Activated naive CD4-positive, alpha-beta T cell treated with anti-CD3 and anti-CD28 coated beads, Interleukin-2, amount 10 ng/mL, durations not matched to agents 7 days and 5 days (primary cell): ENCODE data around the gene CD37.
A peak's percentile ranks its signal among the peaks of the same experiment; 100 is the strongest.

ENCODE experiments used
- CTCF ChIA-PET: fragments of 350-600 bp; sonication (Branson Sonifier 250); formaldehyde crosslinking; loops from one replicate; lab custom pipeline; 2021; ENCODE audit warnings: antibody characterized with exemption; lab: Charles Lee
- DNase-seq: peaks from one replicate; pipeline ENCODE4 v3.0.0-alpha.2; 2020
- H3K27ac Mint-ChIP-seq: one replicate; pipeline ENCODE4 v1.8.0; 2021; ENCODE audit warnings: mild to moderate bottlenecking, moderate library complexity, mixed read lengths
- H3K27me3 Mint-ChIP-seq: one replicate; pipeline ENCODE4 v1.8.0; 2021; ENCODE audit warnings: mild to moderate bottlenecking, mixed read lengths
- H3K36me3 Mint-ChIP-seq: one replicate; pipeline ENCODE4 v1.8.0; 2021; ENCODE audit warnings: mixed read lengths
- H3K4me1 Mint-ChIP-seq: one replicate; pipeline ENCODE4 v1.8.0; 2021; ENCODE audit warnings: mixed read lengths
- H3K4me3 Mint-ChIP-seq: one replicate; pipeline ENCODE4 v1.8.0; 2021; ENCODE audit warnings: mild to moderate bottlenecking, moderate library complexity, mixed read lengths
- H3K9me3 Mint-ChIP-seq: one replicate; pipeline ENCODE4 v1.8.0; 2021; ENCODE audit warnings: mixed read lengths

CD37 gene

DNA sequence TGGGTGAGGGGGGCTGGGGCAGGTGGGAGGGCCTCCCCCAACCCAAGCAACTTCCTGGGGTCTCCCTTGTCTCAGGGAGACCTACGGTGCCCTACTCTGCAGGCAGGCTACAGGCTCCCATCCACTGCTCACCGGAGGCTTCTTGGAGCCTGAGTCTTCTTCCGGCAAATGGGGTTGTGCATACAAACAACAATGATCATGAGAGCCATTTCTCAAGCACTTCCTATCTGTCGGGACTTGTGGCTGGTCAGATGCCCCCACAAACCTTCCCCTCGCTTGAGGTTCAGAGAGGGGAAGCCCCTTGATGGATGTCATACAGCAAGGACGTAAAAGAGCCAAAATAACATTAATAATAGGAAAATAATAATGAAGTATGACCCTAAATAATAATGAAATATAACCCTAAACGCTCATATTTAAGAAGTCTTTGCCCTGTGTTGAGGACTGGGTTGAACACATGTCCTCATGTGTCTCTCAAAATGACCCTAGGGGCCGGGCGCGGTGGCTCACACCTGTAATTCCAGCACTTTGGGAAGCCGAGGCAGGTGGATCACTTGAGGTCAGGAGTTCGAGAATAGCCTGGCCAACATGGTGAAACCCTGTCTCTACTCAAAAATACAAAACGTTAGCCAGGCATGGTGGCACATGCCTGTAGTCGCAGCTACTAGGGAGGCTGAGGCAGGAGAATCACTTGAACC, 727 bp downstream of the CD37 start:
- peaks cover 84% of the 10 kb centered on the region for H3K4me1 Mint-ChIP-seq
- H3K27ac Mint-ChIP-seq: peak overlapping the region; percentile 99
- no peaks in the 10 kb centered on the region for H3K9me3 Mint-ChIP-seq
- CTCF ChIA-PET: no interaction called here
- no peaks in the 10 kb centered on the region for H3K27me3 Mint-ChIP-seq
- peaks cover 46% of the 10 kb centered on the region for H3K36me3 Mint-ChIP-seq
- no peak for DNase-seq
- H3K4me3 Mint-ChIP-seq: peak overlapping the region; percentile 98

DNA sequence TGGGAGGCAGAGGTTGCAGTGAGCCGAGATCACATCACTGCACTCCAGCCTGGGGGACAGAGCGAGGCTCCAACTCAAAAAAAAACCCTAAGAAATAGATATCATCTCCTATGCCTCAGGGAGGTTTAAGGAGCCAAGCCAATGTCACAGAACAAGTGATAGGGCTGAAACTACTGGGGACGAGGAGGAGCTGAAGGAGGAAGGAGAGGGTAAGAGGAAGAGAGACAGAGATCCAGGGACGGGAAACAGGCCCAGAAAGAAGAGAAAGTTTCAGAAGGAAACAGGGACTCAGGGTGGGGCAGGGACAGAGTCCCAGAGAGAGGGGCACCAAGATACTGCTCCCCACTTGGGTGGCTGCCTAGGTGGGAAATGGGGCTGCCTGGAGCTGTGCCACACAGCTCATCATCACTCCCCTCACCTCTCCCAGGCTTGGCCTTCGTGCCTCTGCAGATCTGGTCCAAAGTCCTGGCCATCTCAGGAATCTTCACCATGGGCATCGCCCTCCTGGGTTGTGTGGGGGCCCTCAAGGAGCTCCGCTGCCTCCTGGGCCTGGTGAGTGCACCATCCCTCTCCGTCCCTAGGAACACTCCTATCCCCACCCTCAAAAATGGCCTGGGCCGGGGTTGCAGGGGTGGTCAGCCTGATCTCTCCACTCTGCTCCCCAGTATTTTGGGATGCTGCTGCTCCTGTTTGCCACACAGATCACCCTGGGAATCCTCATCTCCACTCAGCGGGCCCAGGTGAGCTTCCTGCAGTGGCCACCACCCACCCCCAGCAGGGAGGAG, 1.5 kb downstream of the CD37 start:
- no peaks in the 10 kb centered on the region for H3K9me3 Mint-ChIP-seq
- peak overlapping the region; percentile 99 for H3K27ac Mint-ChIP-seq
- peaks cover 39% of the 10 kb centered on the region for H3K36me3 Mint-ChIP-seq
- CTCF ChIA-PET: no interaction called here
- H3K4me1 Mint-ChIP-seq: peaks cover 76% of the 10 kb centered on the region
- DNase-seq: no peak
- no peaks in the 10 kb centered on the region for H3K27me3 Mint-ChIP-seq
- peak overlapping the region; percentile 98 for H3K4me3 Mint-ChIP-seq

DNA sequence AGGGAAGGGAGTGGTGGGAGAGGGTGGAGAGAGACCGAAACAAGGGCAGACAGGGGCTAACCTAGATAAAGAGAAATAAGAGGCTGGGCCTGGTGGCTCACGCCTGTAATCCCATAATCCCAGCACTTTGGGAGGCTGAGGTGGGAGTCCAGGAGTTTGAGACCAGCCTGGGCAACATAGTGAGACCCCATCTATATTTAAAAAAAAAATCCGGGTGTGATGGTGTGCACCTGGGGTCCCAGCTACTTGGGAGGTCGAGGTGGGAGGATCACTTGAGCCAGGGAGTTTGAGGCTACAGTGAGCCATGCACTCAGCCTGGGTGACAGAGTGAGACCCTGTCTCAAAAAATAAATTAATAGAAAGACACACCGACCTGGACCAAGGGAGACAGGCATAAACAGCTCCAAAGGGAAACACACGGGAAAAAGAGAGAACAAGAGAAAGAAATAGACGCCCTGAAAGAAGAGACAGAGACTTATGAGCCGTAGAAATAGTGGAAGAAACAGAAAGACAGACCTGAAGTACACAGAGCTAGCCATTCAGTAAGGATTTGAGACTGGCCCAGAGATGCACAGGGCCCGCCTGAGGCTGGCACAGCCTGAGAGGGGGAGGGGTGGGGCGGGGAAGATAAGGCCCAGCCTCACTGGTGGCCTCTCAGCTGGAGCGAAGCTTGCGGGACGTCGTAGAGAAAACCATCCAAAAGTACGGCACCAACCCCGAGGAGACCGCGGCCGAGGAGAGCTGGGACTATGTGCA, 2.2 kb downstream of the CD37 start:
- peaks cover 37% of the 10 kb centered on the region for H3K36me3 Mint-ChIP-seq
- CTCF ChIA-PET: interaction anchor here (1.2 kb wide), 1 partner anchor 10 kb away, joined by 3 read pairs; no protein-coding TSS in a partner anchor
- no peak for DNase-seq
- H3K27ac Mint-ChIP-seq: peak overlapping the region; percentile 99
- H3K4me3 Mint-ChIP-seq: peak overlapping the region; percentile 98
- no peaks in the 10 kb centered on the region for H3K9me3 Mint-ChIP-seq
- no peaks in the 10 kb centered on the region for H3K27me3 Mint-ChIP-seq
- H3K4me1 Mint-ChIP-seq: peaks cover 69% of the 10 kb centered on the region

DNA sequence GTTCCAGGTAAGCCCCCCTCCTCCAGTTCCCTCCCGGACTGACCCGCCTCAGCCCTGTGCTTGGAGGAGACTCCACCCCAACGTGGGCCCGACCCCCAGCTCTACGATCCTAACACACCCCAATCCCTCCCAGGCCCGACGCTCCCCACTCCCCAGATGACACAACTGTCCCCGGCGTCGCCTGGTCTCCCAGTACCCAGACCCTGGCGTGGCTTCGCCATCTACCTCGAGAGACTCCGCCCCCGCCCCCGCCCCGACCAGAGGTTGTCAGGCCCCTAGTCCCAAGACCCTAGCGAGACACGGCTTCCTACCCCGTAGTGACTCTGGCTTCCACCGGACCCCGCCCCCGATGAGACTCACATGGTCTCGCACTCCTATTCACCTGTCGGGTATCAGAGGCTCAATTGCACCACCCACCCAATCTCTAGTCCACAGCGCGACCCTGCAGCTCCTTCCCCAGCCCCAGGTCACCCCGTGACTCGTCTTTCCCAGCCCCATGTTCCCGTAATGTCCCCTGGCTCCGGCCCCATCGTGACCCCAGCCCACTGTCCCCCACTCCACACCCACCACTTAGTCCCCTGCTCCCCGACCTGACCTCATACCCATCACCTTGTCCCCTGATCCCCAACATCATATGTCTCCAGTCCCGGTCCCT, 2.9 kb downstream of the CD37 start:
- peak overlapping the region; percentile 15 for H3K4me3 Mint-ChIP-seq
- peaks cover 62% of the 10 kb centered on the region for H3K4me1 Mint-ChIP-seq
- H3K27ac Mint-ChIP-seq: no peak overlapping the region
- no peaks in the 10 kb centered on the region for H3K27me3 Mint-ChIP-seq
- CTCF ChIA-PET: interaction anchor here (1.2 kb wide), 1 partner anchor 10 kb away, joined by 3 read pairs; no protein-coding TSS in a partner anchor
- DNase-seq: no peak
- no peaks in the 10 kb centered on the region for H3K9me3 Mint-ChIP-seq
- H3K36me3 Mint-ChIP-seq: peaks cover 41% of the 10 kb centered on the region

DNA sequence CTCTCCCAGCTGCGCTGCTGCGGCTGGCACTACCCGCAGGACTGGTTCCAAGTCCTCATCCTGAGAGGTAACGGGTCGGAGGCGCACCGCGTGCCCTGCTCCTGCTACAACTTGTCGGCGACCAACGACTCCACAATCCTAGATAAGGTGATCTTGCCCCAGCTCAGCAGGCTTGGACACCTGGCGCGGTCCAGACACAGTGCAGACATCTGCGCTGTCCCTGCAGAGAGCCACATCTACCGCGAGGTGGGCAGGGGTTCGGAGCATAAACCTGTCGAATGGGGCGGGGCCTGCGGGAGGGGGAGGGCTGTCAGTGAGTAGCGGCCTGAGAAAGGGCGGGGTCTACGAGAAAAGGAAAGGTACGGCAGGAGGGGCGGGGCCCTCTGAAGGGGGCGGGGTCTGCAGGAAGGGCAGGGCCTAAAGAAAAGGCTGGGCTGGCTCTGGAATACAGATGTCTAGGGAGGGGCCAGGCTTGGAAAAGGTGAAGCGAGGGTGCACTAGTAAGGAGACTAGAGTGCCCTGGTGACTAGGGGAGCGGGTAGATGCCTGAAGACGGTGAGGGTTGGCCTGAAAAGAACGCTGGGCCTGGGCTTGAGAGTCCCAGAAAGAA, 3.6 kb downstream of the CD37 start:
- H3K9me3 Mint-ChIP-seq: no peaks in the 10 kb centered on the region
- no peak overlapping the region for H3K27ac Mint-ChIP-seq
- CTCF ChIA-PET: interaction anchor here (1.2 kb wide), 1 partner anchor 11 kb away, joined by 3 read pairs; no protein-coding TSS in a partner anchor
- peaks cover 41% of the 10 kb centered on the region for H3K36me3 Mint-ChIP-seq
- DNase-seq: no peak
- H3K27me3 Mint-ChIP-seq: no peaks in the 10 kb centered on the region
- peaks cover 55% of the 10 kb centered on the region for H3K4me1 Mint-ChIP-seq
- H3K4me3 Mint-ChIP-seq: no peak overlapping the region

DNA sequence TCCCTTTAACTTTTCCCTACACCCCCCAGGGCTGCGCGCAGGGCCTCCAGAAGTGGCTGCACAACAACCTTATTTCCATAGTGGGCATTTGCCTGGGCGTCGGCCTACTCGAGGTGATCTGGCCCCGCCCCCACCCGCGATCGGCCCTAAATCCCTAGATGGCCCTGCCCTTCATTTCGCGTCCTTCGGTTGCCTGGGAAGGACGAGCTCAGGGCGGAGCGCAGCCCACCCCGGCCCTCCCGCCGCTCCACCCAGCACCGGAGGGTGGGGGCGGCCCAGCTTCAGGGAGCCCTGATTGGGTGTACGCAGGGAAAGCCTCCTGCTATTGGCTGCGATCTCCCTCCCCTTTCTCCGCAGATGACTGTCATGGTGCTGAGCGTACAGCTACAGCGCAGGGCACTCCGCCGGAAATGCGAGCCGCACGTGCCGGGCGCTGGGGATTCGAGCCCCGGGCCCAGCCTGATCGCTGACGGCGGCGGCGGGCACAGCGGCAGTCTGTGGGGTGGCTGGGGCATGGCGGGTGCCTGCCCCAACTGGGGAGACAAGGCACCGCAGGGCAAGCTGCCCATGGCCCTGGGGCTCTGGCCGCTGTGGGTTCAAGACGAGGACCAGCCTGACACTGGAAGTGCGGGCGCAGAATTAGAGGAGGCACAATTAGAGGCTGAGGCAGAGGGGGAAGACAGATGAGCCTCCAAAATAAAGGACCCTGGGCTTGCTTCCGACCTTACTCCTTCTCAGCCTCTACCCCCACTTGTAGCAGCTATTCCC, 4.3 kb downstream of the CD37 start:
- no peaks in the 10 kb centered on the region for H3K9me3 Mint-ChIP-seq
- CTCF ChIA-PET: no interaction called here
- peaks cover 41% of the 10 kb centered on the region for H3K36me3 Mint-ChIP-seq
- H3K4me1 Mint-ChIP-seq: peaks cover 49% of the 10 kb centered on the region
- H3K27me3 Mint-ChIP-seq: no peaks in the 10 kb centered on the region
- no peak overlapping the region for H3K27ac Mint-ChIP-seq
- no peak overlapping the region for H3K4me3 Mint-ChIP-seq
- DNase-seq: no peak

DNA sequence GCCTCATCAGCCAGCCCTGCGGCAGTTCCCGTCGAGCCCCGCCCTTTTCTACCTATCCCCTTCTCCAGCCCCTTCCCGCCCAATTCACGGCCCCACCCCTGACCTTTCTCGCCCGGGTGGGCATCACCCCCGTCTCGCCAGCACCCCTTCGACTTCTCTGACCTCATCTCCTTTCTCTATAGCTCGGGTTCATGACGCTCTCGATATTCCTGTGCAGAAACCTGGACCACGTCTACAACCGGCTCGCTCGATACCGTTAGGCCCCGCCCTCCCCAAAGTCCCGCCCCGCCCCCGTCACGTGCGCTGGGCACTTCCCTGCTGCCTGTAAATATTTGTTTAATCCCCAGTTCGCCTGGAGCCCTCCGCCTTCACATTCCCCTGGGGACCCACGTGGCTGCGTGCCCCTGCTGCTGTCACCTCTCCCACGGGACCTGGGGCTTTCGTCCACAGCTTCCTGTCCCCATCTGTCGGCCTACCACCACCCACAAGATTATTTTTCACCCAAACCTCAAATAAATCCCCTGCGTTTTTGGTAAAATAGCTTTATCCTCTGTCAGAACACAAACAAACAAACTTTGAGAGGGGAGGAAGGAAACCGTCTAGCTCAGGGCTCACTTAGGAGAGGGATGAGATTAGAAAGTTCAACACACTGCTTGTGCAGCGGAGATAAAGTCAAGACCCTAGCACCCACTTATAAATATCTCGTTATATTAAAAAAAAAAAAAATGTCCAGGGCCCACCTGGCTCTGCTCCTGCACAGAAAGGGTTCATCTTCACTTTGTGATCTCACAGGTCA, 5.1 kb downstream of the CD37 start:
- peaks cover 50% of the 10 kb centered on the region for H3K4me1 Mint-ChIP-seq
- peak overlapping the region; percentile 4 for H3K27ac Mint-ChIP-seq
- no peak overlapping the region for H3K4me3 Mint-ChIP-seq
- CTCF ChIA-PET: no interaction called here
- H3K27me3 Mint-ChIP-seq: no peaks in the 10 kb centered on the region
- H3K9me3 Mint-ChIP-seq: no peaks in the 10 kb centered on the region
- DNase-seq: no peak
- H3K36me3 Mint-ChIP-seq: peaks cover 46% of the 10 kb centered on the region

DNA sequence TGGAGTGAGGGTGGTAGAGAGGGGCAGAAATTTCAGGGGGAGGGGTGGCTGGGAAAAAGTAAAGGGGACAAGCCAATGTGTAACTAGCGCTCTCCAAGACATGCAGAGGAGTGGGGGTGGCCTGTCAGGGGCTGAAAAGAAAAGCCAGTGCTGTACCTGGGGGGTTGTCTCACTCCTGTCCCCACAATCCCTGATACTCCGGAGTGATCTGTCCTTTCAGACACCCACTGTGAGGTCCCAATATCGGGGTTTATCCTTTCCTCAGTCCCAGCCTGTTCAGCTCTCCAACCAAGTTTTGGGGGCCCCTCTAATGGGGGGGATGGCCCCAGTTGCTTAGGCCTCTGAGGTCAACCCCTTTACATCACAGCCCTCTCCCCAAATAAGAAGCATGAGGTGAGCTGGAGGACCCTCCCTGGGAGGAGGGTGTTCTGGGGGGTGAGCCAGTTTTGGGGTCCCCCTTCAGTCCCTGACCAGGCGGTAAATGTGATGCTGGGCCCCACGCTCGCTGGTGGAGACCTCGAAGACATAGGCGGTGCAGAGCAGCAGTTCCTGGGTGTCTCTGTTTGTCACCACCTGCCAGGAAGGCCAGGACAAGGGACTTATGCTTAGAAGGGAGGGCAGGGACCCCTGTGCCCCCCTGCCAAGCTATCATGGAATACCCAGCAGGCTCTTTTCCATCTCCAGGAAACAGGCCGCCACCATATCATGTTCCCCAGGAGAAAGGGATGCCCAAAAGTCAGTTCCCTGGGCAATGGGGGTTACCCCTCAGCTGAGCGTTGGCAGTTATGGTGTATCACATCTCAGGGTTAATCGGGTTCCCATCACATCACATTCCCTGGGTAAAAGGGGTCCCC, 5.9 kb downstream of the CD37 start:
- Mint-ChIP-seq H3K27me3 (no peaks in the 10 kb centered on the region), H3K4me3 (no peak overlapping the region), H3K36me3 (peaks cover 44% of the 10 kb centered on the region), H3K27ac (no peak overlapping the region), H3K4me1 (peaks cover 44% of the 10 kb centered on the region), H3K9me3 (no peaks in the 10 kb centered on the region)
- CTCF ChIA-PET: no interaction called here
- no peak for DNase-seq

DNA sequence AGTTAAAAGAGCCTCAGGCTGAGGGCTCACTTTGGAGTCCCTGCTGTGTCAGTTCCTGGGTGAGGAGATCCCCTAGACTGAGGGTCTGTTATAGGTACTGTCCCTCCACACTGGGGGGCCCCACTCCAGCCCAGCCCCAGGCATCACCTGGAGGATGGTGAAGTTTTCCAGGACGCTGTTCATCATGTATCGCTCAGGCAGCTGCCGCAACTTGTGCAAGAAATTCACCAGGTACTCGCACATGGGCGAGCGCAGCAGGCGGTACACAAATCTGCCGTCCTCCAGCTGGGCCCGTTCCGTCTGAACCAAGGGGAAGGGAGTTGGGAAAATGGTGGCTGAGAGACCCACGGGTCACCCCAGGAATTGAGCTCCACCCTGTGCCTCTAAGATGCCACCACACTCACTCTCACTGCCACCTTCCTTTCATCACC, 7.1 kb downstream of the CD37 start:
- Mint-ChIP-seq H3K4me3 (no peak overlapping the region), H3K9me3 (no peaks in the 10 kb centered on the region), H3K27me3 (no peaks in the 10 kb centered on the region), H3K27ac (no peak overlapping the region), H3K4me1 (peaks cover 33% of the 10 kb centered on the region), H3K36me3 (peaks cover 35% of the 10 kb centered on the region)
- DNase-seq: no peak
- CTCF ChIA-PET: no interaction called here

DNA sequence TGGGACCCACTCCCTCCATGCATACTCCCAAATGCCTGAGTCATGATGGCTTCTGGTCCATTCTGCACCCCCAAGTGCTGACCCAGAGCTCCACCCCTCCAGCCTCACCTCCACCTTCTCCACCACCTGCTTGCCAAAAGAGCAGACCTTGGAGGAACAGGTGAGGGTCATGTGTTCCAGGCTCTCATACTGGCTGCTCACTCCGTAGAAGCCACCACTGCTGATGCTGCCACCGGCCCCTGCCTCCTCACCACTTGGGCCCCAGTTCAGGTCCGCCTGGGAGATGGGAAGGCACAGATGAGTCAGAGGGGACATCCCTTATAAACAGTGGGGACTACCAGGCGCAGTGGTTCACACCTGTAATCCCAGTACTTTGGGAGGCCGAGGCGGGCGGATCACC, 7.9 kb downstream of the CD37 start:
- Mint-ChIP-seq H3K27me3 (no peaks in the 10 kb centered on the region), H3K4me3 (no peak overlapping the region), H3K27ac (peak overlapping the region; percentile 74), H3K4me1 (peaks cover 26% of the 10 kb centered on the region), H3K9me3 (no peaks in the 10 kb centered on the region), H3K36me3 (peaks cover 28% of the 10 kb centered on the region)
- CTCF ChIA-PET: no interaction called here
- DNase-seq: no peak

DNA sequence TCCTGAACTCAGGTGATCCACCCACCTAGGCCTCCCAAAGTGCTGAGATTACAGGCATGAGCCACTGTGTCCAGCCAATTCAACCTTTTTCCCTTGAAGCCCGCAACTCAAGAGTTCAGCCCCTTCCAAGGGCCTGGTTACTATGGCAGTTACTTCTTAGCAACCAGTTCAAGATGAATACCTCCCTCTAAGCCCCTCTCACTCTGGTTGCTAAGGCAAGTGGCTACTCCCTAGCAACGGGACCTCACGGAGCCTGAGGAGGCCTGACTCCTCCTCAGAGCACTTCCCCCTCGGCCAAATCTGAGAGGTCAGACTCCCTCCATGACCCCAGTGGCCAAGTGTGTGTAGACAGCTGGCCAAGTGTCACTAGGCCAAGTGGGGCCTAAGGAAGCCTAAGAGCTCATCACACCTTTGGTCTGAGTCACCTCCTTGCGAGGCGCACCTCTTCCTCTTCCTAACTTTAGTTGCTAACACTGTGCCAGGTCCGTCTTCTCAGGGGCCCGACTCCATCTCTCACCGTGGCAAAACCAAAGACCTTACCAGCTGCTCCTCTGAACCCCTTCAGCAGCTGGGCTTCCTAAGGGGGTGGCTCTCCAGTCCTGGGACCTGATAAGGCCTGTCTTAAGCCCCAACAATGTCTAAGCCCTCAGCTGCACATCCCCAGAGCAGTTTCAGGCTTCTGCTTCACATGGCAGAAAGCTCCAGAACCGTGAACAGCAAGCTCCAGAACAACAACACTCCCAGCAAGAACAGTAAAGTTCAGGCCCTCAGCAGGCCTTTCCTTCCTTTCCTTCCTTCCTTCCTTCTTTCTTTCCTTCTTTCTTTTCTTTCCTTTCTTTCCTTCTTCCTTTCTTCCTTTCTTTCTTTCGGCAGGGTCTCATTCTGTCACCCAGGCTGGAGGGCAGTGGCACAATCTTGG, 9.6 kb downstream of the CD37 start:
- H3K27ac Mint-ChIP-seq: no peak overlapping the region
- peaks cover 2% of the 10 kb centered on the region for H3K9me3 Mint-ChIP-seq
- H3K4me1 Mint-ChIP-seq: peaks cover 15% of the 10 kb centered on the region
- no peak overlapping the region for H3K4me3 Mint-ChIP-seq
- peaks cover 7% of the 10 kb centered on the region for H3K27me3 Mint-ChIP-seq
- peaks cover 17% of the 10 kb centered on the region for H3K36me3 Mint-ChIP-seq
- CTCF ChIA-PET: no interaction called here
- DNase-seq: no peak
